ENCODE results near the gene NECAB3.

Gene NECAB3

GRCh38 chr20:33677991-33678702 is 3.9 kb upstream of the NECAB3 start:
- no peak for DNase-seq (ENCODE audit: low spot score)

- DNase-seq (ENCODE audit: low spot score) = no peak
Measured at GRCh38 chr20:33676652-33677645, 2.7 kb upstream of the NECAB3 start.

- DNase-seq (ENCODE audit: low spot score) = no peak
Measured at GRCh38 chr20:33676121-33676520, 1.9 kb upstream of the NECAB3 start.

- no peak for DNase-seq (ENCODE audit: low spot score)
Measured at GRCh38 chr20:33675136-33675959, 1.1 kb upstream of the NECAB3 start.

GRCh38 chr20:33673410-33674293 is 576 bp downstream of the NECAB3 start:
- no peak for DNase-seq (ENCODE audit: low spot score)

- no peak for DNase-seq (ENCODE audit: low spot score)
Measured at GRCh38 chr20:33673114-33673409, 1.2 kb downstream of the NECAB3 start.

GRCh38 chr20:33672426-33673113 is 1.7 kb downstream of the NECAB3 start:
- DNase-seq (ENCODE audit: low spot score) = no peak

GRCh38 chr20:33671573-33672288 is 2.5 kb downstream of the NECAB3 start:
- no peak for DNase-seq (ENCODE audit: low spot score)

- DNase-seq (ENCODE audit: low spot score) = no peak
Measured at GRCh38 chr20:33670715-33671499, 3.3 kb downstream of the NECAB3 start.

- no peak for DNase-seq (ENCODE audit: low spot score)
Measured at GRCh38 chr20:33669873-33670640, 4.2 kb downstream of the NECAB3 start.

- no peak for DNase-seq (ENCODE audit: low spot score)
Measured at GRCh38 chr20:33669224-33669623, 5.0 kb downstream of the NECAB3 start.

- DNase-seq (ENCODE audit: low spot score) = no peak
Measured at GRCh38 chr20:33668466-33669155, 5.6 kb downstream of the NECAB3 start.

- peak; percentile 77 for DNase-seq (ENCODE audit: low spot score)
Measured at GRCh38 chr20:33667676-33668465, 6.4 kb downstream of the NECAB3 start.

GRCh38 chr20:33667245-33667675 is 7.0 kb downstream of the NECAB3 start:
- DNase-seq (ENCODE audit: low spot score) = peak; percentile 28

GRCh38 chr20:33666293-33667244 is 7.7 kb downstream of the NECAB3 start, which contains the start of gene ACTL10:
Gene ACTL10 (plus strand): TSS chr20:33666943. CDS start chr20:33667498, 555 bp downstream.
- peak; percentile 85 for DNase-seq (ENCODE audit: low spot score)

- DNase-seq (ENCODE audit: low spot score) = no peak
Measured at GRCh38 chr20:33664762-33665144, 9.5 kb downstream of the NECAB3 start.
